HepG2 (cell line): ENCODE measurements around the gene ZFP36.
A peak's percentile ranks its signal among the peaks of the same experiment; 100 is the strongest.

ENCODE experiments used
- GABPA ChIP-seq, 2 experiments: IDR thresholded peaks; 2 replicates each; pipeline ENCODE4 v1.6.1; 2011 to 2016; ENCODE audit warnings: low read depth in 2 of 2, low read length in 1 of 2, missing biosample characterization in 1 of 2, missing genetic modification characterization in 1 of 2
- TEAD3 ChIP-seq: optimal IDR thresholded peaks from 2 replicates; pipeline ENCODE3; 2016; ENCODE audit warnings: borderline replicate concordance
- ZKSCAN1 ChIP-seq: fragments of 150-350 bp; IDR thresholded peaks from 2 replicates; pipeline ENCODE4 v1.6.1; 2014; ENCODE audit warnings: low read length
- ZNF260 ChIP-seq: sonication (generic); formaldehyde crosslinking; IDR thresholded peaks from 2 replicates; pipeline ENCODE4 v1.4.0; 2020; ENCODE audit warnings: missing genetic modification reagents, low read depth, mild to moderate bottlenecking, borderline replicate concordance
- TF ChIP-seq, protein P1 (sequence below): sonication (generic); formaldehyde crosslinking; IDR thresholded peaks from 2 replicates; pipeline ENCODE4 v1.5.0; 2020; ENCODE audit warnings: missing genetic modification reagents
- TF ChIP-seq, protein P2 (sequence below): sonication (generic); formaldehyde crosslinking; IDR thresholded peaks from 2 replicates; pipeline ENCODE4 v1.4.0; 2020; ENCODE audit warnings: missing genetic modification reagents
- TF ChIP-seq, protein P3 (sequence below): sonication (generic); formaldehyde crosslinking; IDR thresholded peaks from 2 replicates; pipeline ENCODE4 v1.8.0; 2022; ENCODE audit warnings: missing genetic modification reagents, mild to moderate bottlenecking, inconsistent platforms, borderline replicate concordance
- TF ChIP-seq, protein P4 (sequence below): sonication (generic); formaldehyde crosslinking; IDR thresholded peaks from 2 replicates; pipeline ENCODE4 v1.5.0; 2020; ENCODE audit warnings: mild to moderate bottlenecking, missing genetic modification reagents, moderate library complexity

DNA sequence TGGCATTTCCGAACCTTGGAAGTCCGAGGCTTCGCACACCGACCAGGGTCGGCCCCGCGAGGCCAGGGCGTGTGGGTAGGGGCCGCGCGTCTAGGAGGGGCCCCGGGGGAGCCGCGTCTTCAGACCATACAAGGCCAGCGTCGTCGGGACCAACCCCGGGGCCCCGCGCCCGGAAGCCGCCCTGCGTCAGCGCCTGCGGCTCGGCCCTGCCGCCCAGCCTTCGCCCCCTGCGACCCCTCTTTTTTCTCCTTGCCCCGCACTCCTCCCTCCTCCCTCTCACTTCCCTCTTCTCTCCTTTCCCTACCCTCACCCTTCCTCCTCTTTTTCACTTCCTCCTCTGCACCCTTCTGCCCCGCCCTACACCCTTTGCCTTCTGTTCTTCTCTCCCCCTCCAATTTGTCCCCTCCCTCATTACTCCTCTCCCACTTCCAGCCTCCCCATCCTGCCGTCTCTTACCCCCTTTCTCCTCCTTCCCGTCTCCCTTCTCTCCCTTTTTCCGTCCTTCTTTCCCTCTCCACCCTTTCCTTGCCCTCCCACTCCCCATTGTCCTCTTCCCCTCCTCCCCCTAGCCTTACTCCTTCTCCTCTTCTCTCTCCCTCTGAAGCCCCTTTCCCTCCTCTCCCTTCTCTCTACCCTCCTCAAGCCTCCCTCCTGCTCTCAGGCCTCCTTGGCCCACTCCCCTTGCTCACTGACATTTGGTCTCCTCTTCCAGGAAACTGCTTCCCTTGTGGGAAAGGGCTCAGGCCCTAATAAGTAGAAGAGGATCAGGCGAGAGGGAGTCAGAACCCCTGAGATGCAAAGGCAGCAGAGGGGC lies 3.6 kb downstream of the ZFP36 start:
- TF ChIP-seq, protein P1, sequence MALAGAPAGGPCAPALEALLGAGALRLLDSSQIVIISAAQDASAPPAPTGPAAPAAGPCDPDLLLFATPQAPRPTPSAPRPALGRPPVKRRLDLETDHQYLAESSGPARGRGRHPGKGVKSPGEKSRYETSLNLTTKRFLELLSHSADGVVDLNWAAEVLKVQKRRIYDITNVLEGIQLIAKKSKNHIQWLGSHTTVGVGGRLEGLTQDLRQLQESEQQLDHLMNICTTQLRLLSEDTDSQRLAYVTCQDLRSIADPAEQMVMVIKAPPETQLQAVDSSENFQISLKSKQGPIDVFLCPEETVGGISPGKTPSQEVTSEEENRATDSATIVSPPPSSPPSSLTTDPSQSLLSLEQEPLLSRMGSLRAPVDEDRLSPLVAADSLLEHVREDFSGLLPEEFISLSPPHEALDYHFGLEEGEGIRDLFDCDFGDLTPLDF (CRISPR knock-in tag) = no peak
- TF ChIP-seq TEAD3 (CRISPR knock-in tag) (no peak), GABPA (IDR thresholded peaks at IDR 0.05; ENCODE audit: low read depth, low read length) (peak; percentile 42; the same call in 1 of the 2 replicates), GABPA (CRISPR knock-in tag; IDR thresholded peaks at IDR 0.05; ENCODE audit: low read depth) (peak; percentile 31), ZNF260 (CRISPR knock-in tag) (no peak), ZKSCAN1 (no peak)
- TF ChIP-seq, protein P2, sequence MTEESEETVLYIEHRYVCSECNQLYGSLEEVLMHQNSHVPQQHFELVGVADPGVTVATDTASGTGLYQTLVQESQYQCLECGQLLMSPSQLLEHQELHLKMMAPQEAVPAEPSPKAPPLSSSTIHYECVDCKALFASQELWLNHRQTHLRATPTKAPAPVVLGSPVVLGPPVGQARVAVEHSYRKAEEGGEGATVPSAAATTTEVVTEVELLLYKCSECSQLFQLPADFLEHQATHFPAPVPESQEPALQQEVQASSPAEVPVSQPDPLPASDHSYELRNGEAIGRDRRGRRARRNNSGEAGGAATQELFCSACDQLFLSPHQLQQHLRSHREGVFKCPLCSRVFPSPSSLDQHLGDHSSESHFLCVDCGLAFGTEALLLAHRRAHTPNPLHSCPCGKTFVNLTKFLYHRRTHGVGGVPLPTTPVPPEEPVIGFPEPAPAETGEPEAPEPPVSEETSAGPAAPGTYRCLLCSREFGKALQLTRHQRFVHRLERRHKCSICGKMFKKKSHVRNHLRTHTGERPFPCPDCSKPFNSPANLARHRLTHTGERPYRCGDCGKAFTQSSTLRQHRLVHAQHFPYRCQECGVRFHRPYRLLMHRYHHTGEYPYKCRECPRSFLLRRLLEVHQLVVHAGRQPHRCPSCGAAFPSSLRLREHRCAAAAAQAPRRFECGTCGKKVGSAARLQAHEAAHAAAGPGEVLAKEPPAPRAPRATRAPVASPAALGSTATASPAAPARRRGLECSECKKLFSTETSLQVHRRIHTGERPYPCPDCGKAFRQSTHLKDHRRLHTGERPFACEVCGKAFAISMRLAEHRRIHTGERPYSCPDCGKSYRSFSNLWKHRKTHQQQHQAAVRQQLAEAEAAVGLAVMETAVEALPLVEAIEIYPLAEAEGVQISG (CRISPR knock-in tag) = no peak
- TF ChIP-seq, protein P3, sequence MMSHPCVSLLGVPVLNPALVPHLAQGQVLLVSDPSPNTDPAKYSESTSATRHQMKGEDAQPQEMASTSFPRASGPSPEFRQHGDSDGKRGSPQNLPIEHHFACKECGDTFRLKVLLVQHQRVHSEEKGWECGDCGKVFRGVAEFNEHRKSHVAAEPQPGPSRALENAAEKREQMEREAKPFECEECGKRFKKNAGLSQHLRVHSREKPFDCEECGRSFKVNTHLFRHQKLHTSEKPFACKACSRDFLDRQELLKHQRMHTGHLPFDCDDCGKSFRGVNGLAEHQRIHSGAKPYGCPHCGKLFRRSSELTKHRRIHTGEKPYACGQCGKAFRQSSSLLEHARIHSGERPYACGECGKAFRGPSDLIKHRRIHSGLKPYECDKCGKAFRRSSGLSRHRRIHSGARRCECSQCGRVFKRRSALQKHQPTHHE (CRISPR knock-in tag) = peak; percentile 6; the same call in 1 of the 2 replicates
- TF ChIP-seq, protein P4, sequence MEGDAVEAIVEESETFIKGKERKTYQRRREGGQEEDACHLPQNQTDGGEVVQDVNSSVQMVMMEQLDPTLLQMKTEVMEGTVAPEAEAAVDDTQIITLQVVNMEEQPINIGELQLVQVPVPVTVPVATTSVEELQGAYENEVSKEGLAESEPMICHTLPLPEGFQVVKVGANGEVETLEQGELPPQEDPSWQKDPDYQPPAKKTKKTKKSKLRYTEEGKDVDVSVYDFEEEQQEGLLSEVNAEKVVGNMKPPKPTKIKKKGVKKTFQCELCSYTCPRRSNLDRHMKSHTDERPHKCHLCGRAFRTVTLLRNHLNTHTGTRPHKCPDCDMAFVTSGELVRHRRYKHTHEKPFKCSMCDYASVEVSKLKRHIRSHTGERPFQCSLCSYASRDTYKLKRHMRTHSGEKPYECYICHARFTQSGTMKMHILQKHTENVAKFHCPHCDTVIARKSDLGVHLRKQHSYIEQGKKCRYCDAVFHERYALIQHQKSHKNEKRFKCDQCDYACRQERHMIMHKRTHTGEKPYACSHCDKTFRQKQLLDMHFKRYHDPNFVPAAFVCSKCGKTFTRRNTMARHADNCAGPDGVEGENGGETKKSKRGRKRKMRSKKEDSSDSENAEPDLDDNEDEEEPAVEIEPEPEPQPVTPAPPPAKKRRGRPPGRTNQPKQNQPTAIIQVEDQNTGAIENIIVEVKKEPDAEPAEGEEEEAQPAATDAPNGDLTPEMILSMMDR (CRISPR knock-in tag) = no peak
